Suprapubic skin (tissue), 4 donors: Measurements from ENCODE around the gene CENPE.

Experiments
- EP300 ChIP-seq: sonication (generic); formaldehyde crosslinking; IDR thresholded peaks from one replicate; pipeline ENCODE4 v1.6.1; 2017; ENCODE audit warnings: antibody characterized with exemption
- POLR2A ChIP-seq, 2 donors: fragments of 450-650 bp; IDR thresholded peaks; one replicate each; pipeline ENCODE4 v1.6.1; 2017; ENCODE audit warnings: antibody characterized with exemption in 2 of 2, mild to moderate bottlenecking in 2 of 2, moderate library complexity in 2 of 2
- POLR2AphosphoS5 ChIP-seq, 3 donors: sonication (generic); formaldehyde crosslinking; IDR thresholded peaks; one replicate each; pipeline ENCODE4 v1.6.1; 2017; ENCODE audit warnings: antibody characterized with exemption in 3 of 3
- TF ChIP-seq, protein P1 (sequence below), 2 donors: fragments of 200-600 bp in 1 of 2; fragments of 450-650 bp in 1 of 2; sonication (generic) in 1 of 2; IDR thresholded peaks; one replicate each; pipeline ENCODE4 v1.5.1; 2016 to 2019; ENCODE audit warnings: antibody characterized with exemption in 2 of 2, mild to moderate bottlenecking in 1 of 2, moderate library complexity in 1 of 2

DNA sequence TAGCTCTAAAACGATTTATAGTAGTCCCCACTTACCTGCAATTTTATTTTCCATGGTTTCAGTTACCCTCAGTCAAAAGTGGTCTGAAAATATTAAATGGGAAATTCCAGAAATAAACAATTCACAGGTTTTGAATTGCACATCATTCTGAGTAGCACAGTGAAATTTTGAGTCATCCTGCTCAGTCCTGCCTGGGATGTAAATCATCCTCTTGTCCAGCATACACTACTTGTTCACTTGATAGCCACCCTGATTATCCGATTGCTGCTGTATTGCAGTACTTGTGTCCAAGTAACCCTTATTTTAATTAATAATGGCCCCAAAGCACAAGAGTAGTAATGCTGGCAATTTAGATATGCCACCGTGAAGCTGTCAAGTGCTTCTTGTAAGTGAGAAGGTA lies 75.0 kb downstream of the CENPE start:
- TF ChIP-seq, protein P1, sequence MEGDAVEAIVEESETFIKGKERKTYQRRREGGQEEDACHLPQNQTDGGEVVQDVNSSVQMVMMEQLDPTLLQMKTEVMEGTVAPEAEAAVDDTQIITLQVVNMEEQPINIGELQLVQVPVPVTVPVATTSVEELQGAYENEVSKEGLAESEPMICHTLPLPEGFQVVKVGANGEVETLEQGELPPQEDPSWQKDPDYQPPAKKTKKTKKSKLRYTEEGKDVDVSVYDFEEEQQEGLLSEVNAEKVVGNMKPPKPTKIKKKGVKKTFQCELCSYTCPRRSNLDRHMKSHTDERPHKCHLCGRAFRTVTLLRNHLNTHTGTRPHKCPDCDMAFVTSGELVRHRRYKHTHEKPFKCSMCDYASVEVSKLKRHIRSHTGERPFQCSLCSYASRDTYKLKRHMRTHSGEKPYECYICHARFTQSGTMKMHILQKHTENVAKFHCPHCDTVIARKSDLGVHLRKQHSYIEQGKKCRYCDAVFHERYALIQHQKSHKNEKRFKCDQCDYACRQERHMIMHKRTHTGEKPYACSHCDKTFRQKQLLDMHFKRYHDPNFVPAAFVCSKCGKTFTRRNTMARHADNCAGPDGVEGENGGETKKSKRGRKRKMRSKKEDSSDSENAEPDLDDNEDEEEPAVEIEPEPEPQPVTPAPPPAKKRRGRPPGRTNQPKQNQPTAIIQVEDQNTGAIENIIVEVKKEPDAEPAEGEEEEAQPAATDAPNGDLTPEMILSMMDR (IDR thresholded peaks at IDR 0.05), result no peak
- TF ChIP-seq POLR2A (IDR thresholded peaks at IDR 0.05), result no peak
- no peak for TF ChIP-seq POLR2AphosphoS5 (IDR thresholded peaks at IDR 0.05)
- no peak for TF ChIP-seq EP300
